ENCODE measurements around the gene VPS11. TPM values are rescaled to one million over a fixed set of nuclear protein-coding genes. Genes with fewer than 3 reads are reported as not detected.
"Not testable (repeated sequence)": the region's sequence is repeated elsewhere in the genome, so short reads cannot be mapped to it uniquely, and the experiment has no call there.

The VPS11 gene
- total and polyA plus RNA-seq, 10 of the 15 experiments (the other 5 are each of a cell fraction or from before 2014, with no cell fraction given) = 15.8 to 26.4 (median 24.5) TPM

- TF ChIP-seq, protein P1, sequence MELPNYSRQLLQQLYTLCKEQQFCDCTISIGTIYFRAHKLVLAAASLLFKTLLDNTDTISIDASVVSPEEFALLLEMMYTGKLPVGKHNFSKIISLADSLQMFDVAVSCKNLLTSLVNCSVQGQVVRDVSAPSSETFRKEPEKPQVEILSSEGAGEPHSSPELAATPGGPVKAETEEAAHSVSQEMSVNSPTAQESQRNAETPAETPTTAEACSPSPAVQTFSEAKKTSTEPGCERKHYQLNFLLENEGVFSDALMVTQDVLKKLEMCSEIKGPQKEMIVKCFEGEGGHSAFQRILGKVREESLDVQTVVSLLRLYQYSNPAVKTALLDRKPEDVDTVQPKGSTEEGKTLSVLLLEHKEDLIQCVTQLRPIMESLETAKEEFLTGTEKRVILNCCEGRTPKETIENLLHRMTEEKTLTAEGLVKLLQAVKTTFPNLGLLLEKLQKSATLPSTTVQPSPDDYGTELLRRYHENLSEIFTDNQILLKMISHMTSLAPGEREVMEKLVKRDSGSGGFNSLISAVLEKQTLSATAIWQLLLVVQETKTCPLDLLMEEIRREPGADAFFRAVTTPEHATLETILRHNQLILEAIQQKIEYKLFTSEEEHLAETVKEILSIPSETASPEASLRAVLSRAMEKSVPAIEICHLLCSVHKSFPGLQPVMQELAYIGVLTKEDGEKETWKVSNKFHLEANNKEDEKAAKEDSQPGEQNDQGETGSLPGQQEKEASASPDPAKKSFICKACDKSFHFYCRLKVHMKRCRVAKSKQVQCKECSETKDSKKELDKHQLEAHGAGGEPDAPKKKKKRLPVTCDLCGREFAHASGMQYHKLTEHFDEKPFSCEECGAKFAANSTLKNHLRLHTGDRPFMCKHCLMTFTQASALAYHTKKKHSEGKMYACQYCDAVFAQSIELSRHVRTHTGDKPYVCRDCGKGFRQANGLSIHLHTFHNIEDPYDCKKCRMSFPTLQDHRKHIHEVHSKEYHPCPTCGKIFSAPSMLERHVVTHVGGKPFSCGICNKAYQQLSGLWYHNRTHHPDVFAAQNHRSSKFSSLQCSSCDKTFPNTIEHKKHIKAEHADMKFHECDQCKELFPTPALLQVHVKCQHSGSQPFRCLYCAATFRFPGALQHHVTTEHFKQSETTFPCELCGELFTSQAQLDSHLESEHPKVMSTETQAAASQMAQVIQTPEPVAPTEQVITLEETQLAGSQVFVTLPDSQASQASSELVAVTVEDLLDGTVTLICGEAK (IDR thresholded peaks at IDR 0.05; ENCODE audit: borderline replicate concordance) = peak; percentile 99
- TF ChIP-seq MEF2B (IDR thresholded peaks at IDR 0.05; ENCODE audit: partially characterized antibody, poor library complexity, severe bottlenecking) = peak; percentile 41
- peak; percentile 50 for TF ChIP-seq IRF4 (IDR thresholded peaks at IDR 0.05; ENCODE audit: low read depth, low read length)
These were observed 34.3 kb downstream of the VPS11 start, which contains the start of gene DPAGT1 (continued) for GRCh38 chr11:119101759-119102423.

GRCh38 chr11:119103161-119103664 lies 35.6 kb downstream of the VPS11 start:
- peaks cover 38% of the 10 kb centered on the region for H3K79me2 ChIP-seq (ENCODE audit: control insufficient read depth, insufficient read depth, low read length)
- BruUV-seq (replicated peaks); H2AFZ ChIP-seq (ENCODE audit: control insufficient read depth, low read depth, low read length); in situ Hi-C loops (cut with MboI); H3K9me3 ChIP-seq (replicated peaks; ENCODE audit: control insufficient read depth, insufficient read depth, low read length); FAIRE-seq; H3K36me3 ChIP-seq (ENCODE audit: control insufficient read depth in 2 of 2, insufficient read depth in 2 of 2, low read length in 1 of 2); DNase-seq (ENCODE audit: low read depth, low spot score); H3K27me3 ChIP-seq (replicated peaks in 1 of 2; ENCODE audit: control insufficient read depth in 2 of 2, insufficient read depth in 2 of 2, low read length in 1 of 2); ATAC-seq; H4K20me1 ChIP-seq (ENCODE audit: control insufficient read depth, insufficient read depth): not testable (repeated sequence)
- WGBS (ENCODE audit: insufficient coverage, insufficient replicate concordance, low lambda C conversion rate, missing lambda C conversion rate) = 89% methylated on average over 18 of the region's 18 CpGs
- H3K4me2 ChIP-seq (ENCODE audit: control insufficient read depth, insufficient read depth) = peak overlapping the region; percentile 88
- ChIA-PET RAD21 (ENCODE audit: unreplicated experiment) (interaction anchor here (0.8 to 1.7 kb wide), 4 partner anchors 18 to 235 kb away, joined by 3 to 22 read pairs (median 4); partner anchors contain the start of genes CBL and HINFP), SMC1A (ENCODE audit: uncharacterized antibody, unreplicated experiment) (interaction anchor here (1.2 to 1.8 kb wide), 5 partner anchors 19 to 93 kb away, joined by 4 to 17 read pairs (median 4); partner anchors contain the start of genes HINFP, NLRX1, RPS25 and TRAPPC4), POLR2A (interaction anchor here (0.7 to 2.4 kb wide), 5 partner anchors 18 to 1687 kb away, joined by 3 to 25 read pairs (median 8); partner anchors contain the start of genes HINFP, HMBS and MCAM), CTCF (interaction anchor here (1.5 to 2.2 kb wide), 5 partner anchors 35 to 221 kb away, joined by 3 to 10 read pairs (median 8); partner anchors contain the start of genes CBL and VPS11)
- H3K4me1 ChIP-seq (ENCODE audit: control insufficient read depth, insufficient read depth, low read length) = peaks cover 23% of the 10 kb centered on the region
- intact Hi-C loops (cut with micrococcal nuclease; ENCODE audit: unreplicated experiment) = loop anchor here (5.0 kb wide), 2 partner anchors 86 to 176 kb away; partner anchors contain the start of genes BCL9L, RPS25 and TRAPPC4
- peak overlapping the region; percentile 87 for H3K9ac ChIP-seq (ENCODE audit: control insufficient read depth, insufficient read depth, low read length)
- H3K4me3 ChIP-seq = peak overlapping the region; percentile 97; the same call in 1 of the 2 replicates
- peak overlapping the region; percentile 96; the same call in 1 of the 2 replicates for H3K27ac ChIP-seq (ENCODE audit: control insufficient read depth, insufficient read depth)

Data from GM12878 (cell line).